Measurements from ENCODE around the gene PSPC1.
"Not testable (repeated sequence)": the region's sequence is repeated elsewhere in the genome, so short reads cannot be mapped to it uniquely, and the experiment has no call there.

GRCh38 chr13:19709039-19709438, 73.7 kb downstream of the PSPC1 start:
- not testable (repeated sequence) for TF ChIP-seq SPI1, POLR2AphosphoS5, POLR2A, TAF1, POU2F2 (IDR thresholded peaks at IDR 0.05; ENCODE audit: low read depth, low read length)
